NCI-H1105 treated with DMSO at 0.1 percent for 48 hours (cell line): ENCODE measurements around the gene IL6R.

Experiments
- DNase-seq: peaks from one replicate; lab custom pipeline; 2025; lab: John Stamatoyannopoulos, UW

Gene IL6R

DNA sequence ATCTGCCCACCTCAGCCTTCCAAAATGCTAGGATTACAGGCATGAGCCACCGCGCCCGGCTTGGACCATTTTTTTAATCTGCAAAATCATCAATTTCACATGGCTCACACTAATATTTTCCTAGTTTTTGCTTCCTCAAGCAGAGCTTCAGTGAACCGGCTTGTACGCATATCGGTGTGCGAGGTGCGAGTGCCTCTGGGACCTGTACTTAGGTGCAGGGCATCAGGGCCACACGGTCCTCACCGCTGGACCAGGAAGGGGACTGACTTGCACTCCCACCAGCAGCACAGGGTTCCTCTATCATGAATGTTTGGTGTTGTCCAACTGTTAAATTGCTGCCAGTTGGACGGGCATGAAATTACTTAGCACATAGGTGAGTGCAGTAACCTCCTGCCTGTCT is 112.5 kb downstream of the IL6R start:
- no peak for DNase-seq
